ENCODE measurements around the gene GRAMD2A.

GRAMD2A gene

DNA sequence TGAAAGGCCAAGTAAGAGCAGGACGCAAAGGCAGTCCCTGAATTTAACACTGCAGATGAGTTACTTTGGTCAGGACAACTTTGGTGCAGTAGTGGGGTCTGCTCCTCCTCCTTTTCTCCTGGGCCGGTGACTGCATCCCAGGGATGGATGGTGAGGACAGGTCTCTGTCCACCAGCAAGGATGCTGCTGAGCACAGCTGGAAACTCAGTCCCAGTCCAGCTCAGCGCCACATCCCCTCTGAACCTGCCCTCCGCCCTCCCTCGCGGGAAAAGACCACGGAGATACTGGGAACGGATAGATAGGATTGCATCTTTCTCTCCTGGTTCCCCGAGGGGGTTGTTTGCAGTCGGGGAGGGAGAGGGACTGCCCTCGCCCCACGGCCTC lies 13.8 kb downstream of the GRAMD2A start:
- Histone ChIP-seq H3K27ac (ENCODE audit: low read depth, low read length, severe bottlenecking) (peak overlapping the region; percentile 41), H3K4me3 (ENCODE audit: extremely low read depth, insufficient read depth, low read length, poor library complexity, severe bottlenecking) (peak overlapping the region; percentile 23), H3K36me3 (ENCODE audit: control insufficient read depth, insufficient read depth, low read length) (no peaks in the 10 kb centered on the region), H3K9me3 (ENCODE audit: control insufficient read depth, low read length) (no peaks in the 10 kb centered on the region), H3K4me1 (ENCODE audit: control insufficient read depth, insufficient read depth, low read length, poor library complexity, severe bottlenecking) (peaks cover 22% of the 10 kb centered on the region)
- 76 to 81% methylated on average over 7 of the region's 12 CpGs for WGBS, 2 experiments (ENCODE audit: insufficient coverage in 2 of 2)

DNA sequence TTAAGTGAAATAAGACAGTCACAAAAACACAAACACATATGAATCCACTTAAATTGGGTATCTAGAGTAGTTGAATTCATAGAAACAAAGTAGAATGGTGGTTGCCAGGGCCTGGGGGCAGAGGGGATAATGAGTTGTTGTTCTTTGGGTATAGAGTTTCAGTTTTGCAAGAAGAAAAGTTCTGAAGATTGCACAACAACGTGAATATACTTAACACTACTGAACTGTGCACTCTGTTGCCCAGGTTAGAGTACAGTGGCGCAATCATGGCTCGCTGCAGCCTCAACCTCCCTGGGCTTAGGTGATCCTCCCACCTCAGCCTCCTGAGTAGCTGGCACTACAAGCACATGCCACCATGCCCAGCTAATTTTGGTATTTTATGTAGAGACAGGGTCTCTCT lies 14.9 kb downstream of the GRAMD2A start:
- H3K36me3 ChIP-seq (ENCODE audit: control insufficient read depth, insufficient read depth, low read length), result no peaks in the 10 kb centered on the region
- H3K4me3 ChIP-seq (ENCODE audit: extremely low read depth, insufficient read depth, low read length, poor library complexity, severe bottlenecking), result no peak overlapping the region
- H3K27ac ChIP-seq (ENCODE audit: low read depth, low read length, severe bottlenecking), result no peak overlapping the region
- no peaks in the 10 kb centered on the region for H3K9me3 ChIP-seq (ENCODE audit: control insufficient read depth, low read length)
- WGBS, 2 experiments (ENCODE audit: insufficient coverage in 2 of 2), result 100% methylated on average over 2 to 3 of the region's 3 CpGs
- H3K4me1 ChIP-seq (ENCODE audit: control insufficient read depth, insufficient read depth, low read length, poor library complexity, severe bottlenecking), result peaks cover 22% of the 10 kb centered on the region

DNA sequence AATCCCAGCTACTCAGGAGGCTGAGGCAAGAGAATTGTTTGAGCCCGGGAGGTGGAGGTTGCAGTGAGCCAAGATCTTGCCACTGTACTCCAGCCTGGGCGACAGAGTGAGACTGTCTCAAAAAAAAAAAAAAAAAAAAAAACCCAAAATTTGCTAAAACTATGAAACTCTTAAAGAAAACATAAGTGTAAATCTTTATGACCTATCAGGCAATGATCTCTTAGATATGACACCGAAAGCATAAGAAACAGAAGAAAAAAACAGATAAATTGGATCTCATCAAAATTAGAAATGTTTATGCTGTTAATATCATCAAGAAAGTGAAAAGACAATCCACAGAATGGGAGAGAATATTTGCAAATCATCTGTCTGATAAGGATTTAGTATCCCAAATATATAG lies 15.3 kb downstream of the GRAMD2A start:
- no peaks in the 10 kb centered on the region for H3K9me3 ChIP-seq (ENCODE audit: control insufficient read depth, low read length)
- H3K4me3 ChIP-seq (ENCODE audit: extremely low read depth, insufficient read depth, low read length, poor library complexity, severe bottlenecking), result no peak overlapping the region
- 100% methylated on average over 1 of the region's 3 CpGs; no CpG with 5 or more reads in 1 of the 2 experiments for WGBS, 2 experiments (ENCODE audit: insufficient coverage in 2 of 2)
- no peak overlapping the region for H3K27ac ChIP-seq (ENCODE audit: low read depth, low read length, severe bottlenecking)
- peaks cover 22% of the 10 kb centered on the region for H3K4me1 ChIP-seq (ENCODE audit: control insufficient read depth, insufficient read depth, low read length, poor library complexity, severe bottlenecking)
- no peaks in the 10 kb centered on the region for H3K36me3 ChIP-seq (ENCODE audit: control insufficient read depth, insufficient read depth, low read length)

DNA sequence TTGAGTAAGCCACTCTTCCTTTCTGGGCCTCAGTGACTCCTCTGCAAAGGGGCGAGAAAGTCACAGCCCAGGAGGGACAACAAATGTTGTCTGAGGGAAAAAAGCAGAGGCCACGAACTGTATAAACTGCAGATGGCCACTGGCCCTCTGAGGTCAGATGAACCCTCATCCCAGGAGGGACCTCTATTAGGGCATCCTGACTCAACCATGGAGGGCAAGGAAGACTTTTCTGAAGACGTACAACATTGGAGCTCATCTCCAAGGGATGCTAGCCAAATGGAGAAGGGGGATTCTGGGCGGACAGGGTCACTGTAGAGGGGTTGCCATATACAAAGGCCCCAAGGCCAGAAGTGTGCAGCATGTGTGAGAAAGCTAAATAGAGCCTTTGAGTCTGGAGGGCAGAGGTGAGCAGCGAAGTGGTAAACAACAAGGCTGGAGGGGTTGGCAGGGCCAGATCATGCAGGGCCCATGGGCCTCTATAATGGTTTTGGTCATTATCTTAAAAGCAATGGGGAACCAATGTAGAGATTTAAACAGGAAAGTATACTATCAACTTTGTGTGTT lies 16.7 kb downstream of the GRAMD2A start:
- Histone ChIP-seq H3K4me1 (ENCODE audit: control insufficient read depth, insufficient read depth, low read length, poor library complexity, severe bottlenecking) (peaks cover 22% of the 10 kb centered on the region), H3K4me3 (ENCODE audit: extremely low read depth, insufficient read depth, low read length, poor library complexity, severe bottlenecking) (no peak overlapping the region), H3K27ac (ENCODE audit: low read depth, low read length, severe bottlenecking) (peak overlapping the region; percentile 78), H3K36me3 (ENCODE audit: control insufficient read depth, insufficient read depth, low read length) (no peaks in the 10 kb centered on the region), H3K9me3 (ENCODE audit: control insufficient read depth, low read length) (no peaks in the 10 kb centered on the region)
- WGBS, 2 experiments (ENCODE audit: insufficient coverage in 2 of 2), result 95 to 96% methylated on average over 5 of the region's 5 CpGs

DNA sequence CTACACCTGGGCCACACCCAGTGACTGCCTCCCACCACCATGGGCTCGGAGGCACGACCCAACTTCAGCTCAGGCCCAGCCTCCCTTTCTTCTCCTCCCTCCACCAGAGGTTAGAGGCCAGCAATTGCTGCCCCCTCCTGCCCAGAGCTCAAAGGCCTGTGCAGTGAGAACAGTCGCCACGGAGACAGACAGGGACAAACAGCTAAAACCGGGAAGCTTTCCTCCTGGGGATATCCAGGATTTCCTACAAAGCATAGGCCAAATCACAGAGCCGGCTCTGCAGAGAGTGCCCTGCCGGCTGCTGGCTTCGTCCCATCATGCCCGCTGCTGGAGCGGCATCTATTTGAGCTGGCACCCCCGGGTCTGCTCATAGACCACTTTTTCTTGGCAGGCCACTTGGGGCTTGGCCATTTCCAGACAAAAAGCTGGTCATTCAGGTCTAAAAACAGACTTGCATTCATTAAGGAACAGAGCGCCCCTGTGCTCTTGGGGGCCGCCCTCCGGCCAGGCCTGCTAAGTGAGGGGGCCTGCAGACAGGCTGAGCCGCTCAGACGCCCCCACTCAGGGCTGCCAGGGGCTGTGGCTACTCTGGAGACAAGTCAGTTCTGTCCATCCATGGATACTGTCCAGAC lies 17.5 kb downstream of the GRAMD2A start:
- H3K36me3 ChIP-seq (ENCODE audit: control insufficient read depth, insufficient read depth, low read length), result no peaks in the 10 kb centered on the region
- no peak overlapping the region for H3K4me3 ChIP-seq (ENCODE audit: extremely low read depth, insufficient read depth, low read length, poor library complexity, severe bottlenecking)
- WGBS, 2 experiments (ENCODE audit: insufficient coverage in 2 of 2), result 81 to 87% methylated on average over 14 to 16 of the region's 16 CpGs
- peak overlapping the region; percentile 78 for H3K27ac ChIP-seq (ENCODE audit: low read depth, low read length, severe bottlenecking)
- H3K4me1 ChIP-seq (ENCODE audit: control insufficient read depth, insufficient read depth, low read length, poor library complexity, severe bottlenecking), result peaks cover 22% of the 10 kb centered on the region
- H3K9me3 ChIP-seq (ENCODE audit: control insufficient read depth, low read length), result no peaks in the 10 kb centered on the region

DNA sequence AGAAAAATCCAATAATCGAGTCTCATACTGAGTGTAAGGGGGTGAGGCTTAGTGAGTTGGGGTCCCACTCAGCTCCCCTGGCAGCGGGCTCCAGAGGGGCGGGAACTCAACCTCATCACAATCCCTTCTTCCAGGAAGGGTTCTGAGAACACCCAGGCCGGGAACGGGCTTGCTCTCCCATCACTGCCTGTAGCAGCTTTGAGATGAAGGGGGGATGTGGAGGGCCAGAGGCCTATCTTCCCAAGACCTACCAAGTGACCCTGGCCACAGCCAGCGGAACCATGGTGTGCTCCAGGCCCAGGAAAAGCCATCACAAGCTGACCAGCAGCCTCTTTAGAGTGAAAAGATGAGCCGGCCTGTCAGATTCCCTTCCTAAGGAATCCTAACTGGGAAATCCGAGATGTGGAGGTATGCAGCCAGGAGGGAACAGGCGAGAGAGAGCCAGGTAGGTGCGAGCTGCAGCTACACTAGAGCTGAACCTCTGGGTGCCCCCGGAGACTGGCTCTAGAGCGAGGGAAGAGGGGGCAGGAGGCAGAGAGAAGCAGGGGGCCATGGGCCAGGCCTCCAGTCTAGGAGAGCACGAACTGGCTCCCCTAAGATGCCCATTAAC lies 18.5 kb downstream of the GRAMD2A start:
- peaks cover 18% of the 10 kb centered on the region for H3K4me1 ChIP-seq (ENCODE audit: control insufficient read depth, insufficient read depth, low read length, poor library complexity, severe bottlenecking)
- H3K4me3 ChIP-seq (ENCODE audit: extremely low read depth, insufficient read depth, low read length, poor library complexity, severe bottlenecking), result no peak overlapping the region
- no peak overlapping the region for H3K27ac ChIP-seq (ENCODE audit: low read depth, low read length, severe bottlenecking)
- no peaks in the 10 kb centered on the region for H3K9me3 ChIP-seq (ENCODE audit: control insufficient read depth, low read length)
- WGBS, 2 experiments (ENCODE audit: insufficient coverage in 2 of 2), result 88 to 93% methylated on average over 8 to 10 of the region's 13 CpGs
- no peaks in the 10 kb centered on the region for H3K36me3 ChIP-seq (ENCODE audit: control insufficient read depth, insufficient read depth, low read length)

DNA sequence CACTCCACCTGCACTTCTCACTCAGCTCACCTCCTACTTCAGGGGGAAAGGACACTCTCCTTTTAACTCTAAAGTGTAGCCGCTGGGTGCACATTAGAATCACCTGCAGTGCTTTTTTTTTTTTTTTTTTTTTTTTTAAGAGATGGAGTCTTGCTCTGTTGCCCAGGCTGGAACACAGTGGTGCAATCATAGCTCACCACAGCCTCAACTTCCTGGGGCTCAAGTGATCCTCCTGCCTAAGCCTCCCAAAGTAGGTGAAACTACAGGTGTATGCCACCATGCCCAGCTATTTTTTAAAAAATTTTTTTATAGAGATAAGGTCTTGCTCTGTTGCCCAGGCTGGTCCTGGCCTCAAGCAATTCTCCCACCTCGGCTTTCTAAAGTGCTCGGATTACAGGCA lies 20.8 kb downstream of the GRAMD2A start:
- no peak overlapping the region for H3K27ac ChIP-seq (ENCODE audit: low read depth, low read length, severe bottlenecking)
- no peak overlapping the region for H3K4me3 ChIP-seq (ENCODE audit: extremely low read depth, insufficient read depth, low read length, poor library complexity, severe bottlenecking)
- peaks cover 10% of the 10 kb centered on the region for H3K4me1 ChIP-seq (ENCODE audit: control insufficient read depth, insufficient read depth, low read length, poor library complexity, severe bottlenecking)
- H3K9me3 ChIP-seq (ENCODE audit: control insufficient read depth, low read length), result no peaks in the 10 kb centered on the region
- 62 to 75% methylated on average over 2 of the region's 3 CpGs for WGBS, 2 experiments (ENCODE audit: insufficient coverage in 2 of 2)
- no peaks in the 10 kb centered on the region for H3K36me3 ChIP-seq (ENCODE audit: control insufficient read depth, insufficient read depth, low read length)

DNA sequence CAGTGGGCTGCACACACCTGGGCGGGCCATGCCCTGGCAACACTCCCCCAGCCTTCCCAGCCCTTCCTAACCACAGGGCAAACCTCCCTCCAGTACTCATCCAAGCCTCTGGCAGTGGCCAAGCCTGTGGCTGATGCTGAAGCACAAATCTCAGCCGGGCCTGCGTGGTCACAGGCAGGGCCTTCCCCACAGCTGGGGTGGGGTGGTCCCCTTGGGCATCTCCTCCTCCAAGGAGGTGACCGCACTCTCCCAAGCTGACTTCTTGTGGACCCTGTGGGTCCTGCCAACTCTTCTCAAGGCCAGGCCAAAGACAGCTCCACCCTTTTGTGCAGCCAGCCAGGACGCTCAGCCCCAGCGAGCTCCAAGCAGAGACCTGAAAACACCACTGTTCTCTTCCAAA lies 21.4 kb downstream of the GRAMD2A start:
- H3K27ac ChIP-seq (ENCODE audit: low read depth, low read length, severe bottlenecking), result no peak overlapping the region
- WGBS, 2 experiments (ENCODE audit: insufficient coverage in 2 of 2), result 86 to 97% methylated on average over 3 to 5 of the region's 6 CpGs
- H3K4me1 ChIP-seq (ENCODE audit: control insufficient read depth, insufficient read depth, low read length, poor library complexity, severe bottlenecking), result peaks cover 10% of the 10 kb centered on the region
- no peak overlapping the region for H3K4me3 ChIP-seq (ENCODE audit: extremely low read depth, insufficient read depth, low read length, poor library complexity, severe bottlenecking)
- H3K36me3 ChIP-seq (ENCODE audit: control insufficient read depth, insufficient read depth, low read length), result no peaks in the 10 kb centered on the region
- H3K9me3 ChIP-seq (ENCODE audit: control insufficient read depth, low read length), result no peaks in the 10 kb centered on the region

DNA sequence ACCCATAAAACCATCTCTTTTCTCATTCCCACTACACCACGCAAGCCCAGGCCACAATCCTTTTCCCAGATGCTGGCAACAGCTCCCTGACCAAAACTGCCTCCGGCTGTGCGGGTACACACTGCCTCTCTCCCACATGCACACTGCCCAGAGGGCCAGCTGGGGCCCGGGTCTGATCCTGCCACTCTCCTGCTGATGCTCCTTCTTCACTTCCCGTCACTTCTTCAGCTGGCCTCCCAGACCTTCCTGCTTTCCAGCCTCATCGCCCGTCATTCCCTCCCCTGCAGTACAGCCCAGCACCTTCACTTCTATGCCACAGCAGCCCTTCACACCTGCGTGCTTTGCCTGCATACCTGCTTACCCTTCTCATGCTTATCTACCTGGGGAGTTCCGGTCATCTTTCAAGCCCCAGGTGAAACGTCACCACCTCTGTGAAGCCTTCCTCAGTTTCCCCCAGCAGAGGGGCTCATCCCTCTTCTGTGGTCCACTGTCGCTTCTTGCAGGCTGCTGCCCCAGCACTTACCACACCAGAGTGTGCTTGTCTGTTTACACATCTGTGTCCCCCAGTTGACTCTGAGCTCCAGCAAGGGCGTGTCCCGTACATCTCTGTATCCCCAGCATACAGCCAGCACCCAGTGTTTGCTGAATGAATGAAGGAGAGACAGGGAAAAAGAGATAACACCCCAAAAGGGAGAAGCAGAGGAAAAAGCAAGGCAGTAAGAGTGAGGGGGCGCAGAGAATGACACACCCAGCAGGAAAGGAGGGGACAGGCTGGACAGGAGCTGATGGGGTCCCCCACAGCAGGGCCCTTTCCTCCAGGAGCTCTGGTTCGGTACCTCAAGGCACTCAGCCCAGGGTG lies 22.2 kb downstream of the GRAMD2A start:
- 86 to 92% methylated on average over 13 to 15 of the region's 15 CpGs for WGBS, 2 experiments (ENCODE audit: insufficient coverage in 2 of 2)
- no peak overlapping the region for H3K4me3 ChIP-seq (ENCODE audit: extremely low read depth, insufficient read depth, low read length, poor library complexity, severe bottlenecking)
- H3K36me3 ChIP-seq (ENCODE audit: control insufficient read depth, insufficient read depth, low read length), result no peaks in the 10 kb centered on the region
- H3K4me1 ChIP-seq (ENCODE audit: control insufficient read depth, insufficient read depth, low read length, poor library complexity, severe bottlenecking), result peaks cover 7% of the 10 kb centered on the region
- no peaks in the 10 kb centered on the region for H3K9me3 ChIP-seq (ENCODE audit: control insufficient read depth, low read length)
- H3K27ac ChIP-seq (ENCODE audit: low read depth, low read length, severe bottlenecking), result no peak overlapping the region

DNA sequence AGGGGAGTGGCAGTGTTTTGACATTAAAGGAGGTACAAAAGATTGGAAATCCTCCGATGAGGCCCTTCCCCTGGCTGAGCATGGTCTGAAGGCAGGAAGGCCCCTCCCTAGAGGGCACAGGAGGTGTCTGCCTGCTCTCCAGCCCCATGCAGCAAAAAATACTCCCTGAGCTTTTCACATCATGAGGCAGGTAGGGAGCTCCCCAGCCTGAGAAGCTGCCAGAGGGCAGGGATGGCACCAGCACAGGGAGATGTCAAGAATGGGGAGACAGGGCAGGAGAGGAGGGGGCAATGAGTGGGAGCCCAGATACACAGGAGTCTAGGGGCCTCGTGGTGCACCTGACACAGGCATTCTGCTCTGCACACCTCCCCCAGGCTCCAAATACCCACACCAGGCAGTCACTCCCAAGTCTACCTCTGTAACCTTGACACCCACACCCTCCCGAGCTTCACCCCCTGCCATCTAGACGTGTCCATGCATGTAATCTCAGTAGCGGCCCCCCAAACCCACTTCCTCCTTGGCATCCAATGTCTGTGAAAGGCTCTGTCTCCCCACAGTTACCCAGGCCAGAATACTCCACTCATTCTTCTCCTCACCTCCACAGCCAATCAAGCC lies 22.9 kb downstream of the GRAMD2A start:
- no peaks in the 10 kb centered on the region for H3K36me3 ChIP-seq (ENCODE audit: control insufficient read depth, insufficient read depth, low read length)
- no peaks in the 10 kb centered on the region for H3K4me1 ChIP-seq (ENCODE audit: control insufficient read depth, insufficient read depth, low read length, poor library complexity, severe bottlenecking)
- H3K4me3 ChIP-seq (ENCODE audit: extremely low read depth, insufficient read depth, low read length, poor library complexity, severe bottlenecking), result no peak overlapping the region
- 79% methylated on average over 4 to 5 of the region's 5 CpGs for WGBS, 2 experiments (ENCODE audit: insufficient coverage in 2 of 2)
- no peak overlapping the region for H3K27ac ChIP-seq (ENCODE audit: low read depth, low read length, severe bottlenecking)
- H3K9me3 ChIP-seq (ENCODE audit: control insufficient read depth, low read length), result no peaks in the 10 kb centered on the region

Data from mesodermal cell (in vitro differentiated cells).